K562 (cell line): ENCODE results near the gene PGM2L1. TPM values are rescaled to one million over a fixed set of nuclear protein-coding genes. Genes with fewer than 3 reads are reported as not detected.

Experiments used
- ATAC-seq: fragments of 200-7000 bp; cut with Tn5 transposase; 3 replicates; pipeline ENCODE4 v1.9.1; 2020; ENCODE audit warnings: moderate library complexity
- BruUV-seq: library from RNA; stranded (reverse); fragments of 400-500 nt; replicated peaks from 2 replicates; lab custom pipeline; 2021; lab: Mats Ljungman, UMichigan
- CTCF ChIA-PET: fragments of 300-600 bp; formaldehyde crosslinking; extraction: SDS; loops from one replicate; lab custom pipeline; 2021; ENCODE audit warnings: low intra/inter-chr PET ratio; lab: Yijun Ruan, JAX
- POLR2A ChIA-PET: fragments of 300-600, 350-650 bp; sonication (Branson Sonifier 250); formaldehyde crosslinking; extraction: SDS; loops from one replicate; lab custom pipeline; 2021; ENCODE audit warnings: antibody characterized with exemption, inconsistent platforms; lab: Yijun Ruan, JAX
- DNase-seq, 4 experiments: peaks; one replicate each; pipeline versions ENCODE4 v3.0.0 to v3.0.0-alpha.2; 2011 to 2018; ENCODE audit warnings: low spot score in 3 of 4, mixed read lengths in 3 of 4; ENCODE audit errors: extremely low read depth in 1 of 4
- FAIRE-seq: peaks from 2 replicates; lab custom pipeline; 2011; peaks lifted over from hg19 to GRCh38; lab: Jason Lieb, UNC
- H2AFZ ChIP-seq: 2 replicates; pipeline ENCODE4 v1.6.0; 2011; ENCODE audit warnings: low read depth, low read length, control low read depth, inconsistent platforms
- H3K27ac ChIP-seq: fragments of 200-600 bp; 3 replicates; pipeline ENCODE4 v1.8.0; 2011; ENCODE audit warnings: low read depth, mild to moderate bottlenecking, control low read depth, inconsistent platforms, low read length, moderate library complexity, mixed read lengths; ENCODE audit errors: extremely low read depth
- H3K27me3 ChIP-seq, 2 experiments: fragments of 300-600 bp in 1 of 2; 2 replicates in 1 of 2; 3 replicates in 1 of 2; pipeline versions ENCODE4 v1.6.0 to v1.8.0; 2011; ENCODE audit warnings: inconsistent platforms in 2 of 2, low read length in 2 of 2, mild to moderate bottlenecking in 1 of 2, mixed read lengths in 1 of 2, moderate library complexity in 1 of 2; ENCODE audit not compliant: control insufficient read depth in 2 of 2, insufficient read depth in 2 of 2
- H3K36me3 ChIP-seq: fragments of 300-600 bp; 3 replicates; pipeline ENCODE4 v1.8.0; 2011; ENCODE audit warnings: mild to moderate bottlenecking, low read length, inconsistent platforms; ENCODE audit not compliant: control insufficient read depth, insufficient read depth
- H3K4me1 ChIP-seq, 2 experiments: fragments of 200-600 bp in 1 of 2; replicated peaks in 1 of 2; 2 replicates in 1 of 2; 3 replicates in 1 of 2; pipeline versions ENCODE4 v1.5.1 to v1.8.0; 2011; ENCODE audit warnings: inconsistent platforms in 2 of 2, low read length in 2 of 2, mild to moderate bottlenecking in 1 of 2, mixed read lengths in 1 of 2, moderate library complexity in 1 of 2; ENCODE audit not compliant: control insufficient read depth in 2 of 2, insufficient read depth in 2 of 2
- H3K4me2 ChIP-seq: 2 replicates; pipeline ENCODE4 v1.6.1; 2011; ENCODE audit warnings: low read length, control low read depth, inconsistent platforms, mixed read lengths; ENCODE audit not compliant: insufficient read depth
- H3K4me3 ChIP-seq: fragments of 200-600 bp; sonication (generic), shearing (Covaris generic); 2 replicates; pipeline ENCODE4 v1.5.1; 2016; ENCODE audit warnings: control low read depth, inconsistent platforms
- H3K79me2 ChIP-seq: fragments of 200-600 bp; 3 replicates; pipeline ENCODE4 v1.8.0; 2011; ENCODE audit warnings: low read length, inconsistent platforms; ENCODE audit not compliant: control insufficient read depth, insufficient read depth
- H3K9ac ChIP-seq, 2 experiments: 2 replicates each; pipeline versions ENCODE4 v1.6.0 to v1.6.1; 2011; ENCODE audit warnings: low read depth in 2 of 2, low read length in 2 of 2, control low read depth in 1 of 2, inconsistent platforms in 1 of 2, mild to moderate bottlenecking in 1 of 2, mixed read lengths in 1 of 2; ENCODE audit not compliant: insufficient read depth in 1 of 2
- H3K9me1 ChIP-seq: one replicate; pipeline ENCODE4 v1.6.0; 2011; ENCODE audit warnings: inconsistent platforms, mild to moderate bottlenecking, low read length, moderate library complexity; ENCODE audit not compliant: control insufficient read depth, insufficient read depth
- H3K9me3 ChIP-seq: replicated peaks from 2 replicates; pipeline ENCODE4 v1.5.1; 2011; ENCODE audit warnings: low read depth, low read length, inconsistent platforms; ENCODE audit not compliant: control insufficient read depth, insufficient read depth
- H4K20me1 ChIP-seq: replicated peaks from 2 replicates; pipeline ENCODE4 v1.6.1; 2011; ENCODE audit warnings: low read length, inconsistent platforms, mixed read lengths; ENCODE audit not compliant: control insufficient read depth, insufficient read depth
- HNRNPH1 ChIP-seq: fragments of 200-400 bp; formaldehyde crosslinking; optimal IDR thresholded peaks from 2 replicates; pipeline ENCODE3; 2017; ENCODE audit warnings: low read depth, mild to moderate bottlenecking, low read length, moderate library complexity
- MCM7 ChIP-seq, 2 experiments: fragments of 450-650 bp; IDR thresholded peaks; 2 replicates each; pipeline ENCODE4 v1.6.1; 2016 to 2018
- TCF7 ChIP-seq: sonication (generic); IDR thresholded peaks from 2 replicates; pipeline ENCODE4 v1.6.1; 2016; ENCODE audit warnings: antibody characterized with exemption, borderline replicate concordance
- TEAD2 ChIP-seq: fragments of 450-650 bp; IDR thresholded peaks from 2 replicates; pipeline ENCODE4 v1.6.1; 2016; ENCODE audit warnings: missing genetic modification characterization, control low read depth, missing compliant biosample characterization
- WGBS: fragments of 100-300 bp; shearing (Covaris generic); methylation state at CpG from one replicate; pipeline ENCODE4 v1.1.6; 2016; ENCODE audit warnings: low coverage, mixed read lengths; ENCODE audit not compliant: insufficient coverage; ENCODE audit errors: missing lambda C conversion rate; 5-methylcytosine and 5-hydroxymethylcytosine counted together
- in situ Hi-C: fragments of 300-500 bp; cut with MboI; formaldehyde crosslinking; loops from 4 replicates; pipeline ENCODE4 v1.15.0; 2018; ENCODE audit warnings: inconsistent platforms, mixed read lengths
- intact Hi-C: fragments of 100-400 bp; cut with micrococcal nuclease; formaldehyde crosslinking; loops from 2 replicates; pipeline ENCODE4 v1.14.2; 2022
- polyA plus RNA-seq, 8 experiments: library from polyadenylated mRNA; depleted of rRNA in 4 of 8; stranded (reverse) in 5 of 8; unstranded in 3 of 8; fragments of >200 nt; fragmentation: Nextera tagmentation in 2 of 8; fragmentation: Illumina TruSeq in 1 of 8; extraction: Ambion mirVana in 2 of 8; extraction: Trizol in 1 of 8; gene quantifications; 2 replicates each; pipeline versions ENCODE4 v1.2.1 to v1.2.3, GENCODE V29; 2011 to 2014; ENCODE audit warnings: inconsistent platforms in 1 of 8, missing spikeins in 1 of 8
- total RNA-seq, 7 experiments: library from RNA; depleted of rRNA in 6 of 7; stranded (reverse); fragments of >200 nt in 6 of 7; fragmentation: Illumina TruSeq in 2 of 7; extraction: Trizol in 2 of 7; gene quantifications; 2 replicates each; pipeline versions ENCODE4 v1.2.1 to v1.2.3, GENCODE V29; 2011 to 2021; ENCODE audit warnings: low replicate concordance in 1 of 7
- TF ChIP-seq, protein P1 (sequence below): fragments of 250-450 bp; sonication (Bioruptor Pico); IDR thresholded peaks from 2 replicates; pipeline ENCODE4 v1.5.0; 2022; ENCODE audit warnings: mild to moderate bottlenecking

PGM2L1 gene
- total and polyA plus RNA-seq, 9 of the 15 experiments (the other 6 are each of a cell fraction or from before 2014, with no cell fraction given), result 0.32 to 0.95 (median 0.63) TPM

DNA sequence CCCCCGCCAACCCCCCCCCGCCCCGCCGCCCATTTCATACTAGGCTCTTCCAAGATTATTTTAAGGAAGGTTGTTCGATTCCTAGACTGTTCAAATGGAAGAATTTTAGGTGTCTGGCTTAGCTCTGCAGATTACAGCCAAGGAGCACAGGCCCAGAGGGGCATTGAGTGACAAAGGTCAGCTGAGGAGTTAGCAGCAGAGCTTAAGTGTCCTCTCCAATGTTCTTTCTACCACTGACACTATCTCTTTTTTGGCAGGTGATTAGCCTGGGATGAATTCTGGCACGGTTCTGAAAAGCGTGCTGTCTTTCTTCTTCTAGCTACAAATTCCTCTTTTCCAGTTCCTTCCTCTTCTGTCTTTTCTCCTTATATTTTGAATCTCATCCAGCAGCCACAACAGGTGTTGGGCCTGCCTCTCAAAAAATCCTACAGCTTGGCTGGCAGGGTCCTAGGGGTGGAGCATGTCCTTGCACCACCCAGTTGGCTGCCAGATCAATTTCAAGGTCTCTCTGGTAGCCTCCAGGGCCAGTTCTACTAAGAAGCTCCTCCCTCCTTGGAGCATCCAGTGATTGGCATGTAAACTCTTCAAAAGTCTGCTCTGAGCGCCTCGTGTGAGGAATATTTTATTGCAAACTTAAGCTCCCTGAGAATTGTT is 46.1 kb upstream of the PGM2L1 start:
- Histone ChIP-seq H3K36me3 (no peaks in the 10 kb centered on the region), H3K27me3 (no peaks in the 10 kb centered on the region; a peak in 2 of 5 replicates), H3K27ac (no peak overlapping the region), H3K4me2 (no peak overlapping the region), H3K4me1 (peaks cover 0 to 6% of the 10 kb centered on the region in 2 experiments; a peak in 2 of 5 replicates), H4K20me1 (no peaks in the 10 kb centered on the region), H3K4me3 (no peak overlapping the region), H2AFZ (no peak overlapping the region), H3K9me1 (no peaks in the 10 kb centered on the region), H3K9ac (no peak overlapping the region), H3K79me2 (no peaks in the 10 kb centered on the region), H3K9me3 (no peaks in the 10 kb centered on the region)
- TF ChIP-seq TCF7, result no peak
- no peak for TF ChIP-seq MCM7 (IDR thresholded peaks at IDR 0.05)
- no peak for TF ChIP-seq TEAD2
- TF ChIP-seq, protein P1, sequence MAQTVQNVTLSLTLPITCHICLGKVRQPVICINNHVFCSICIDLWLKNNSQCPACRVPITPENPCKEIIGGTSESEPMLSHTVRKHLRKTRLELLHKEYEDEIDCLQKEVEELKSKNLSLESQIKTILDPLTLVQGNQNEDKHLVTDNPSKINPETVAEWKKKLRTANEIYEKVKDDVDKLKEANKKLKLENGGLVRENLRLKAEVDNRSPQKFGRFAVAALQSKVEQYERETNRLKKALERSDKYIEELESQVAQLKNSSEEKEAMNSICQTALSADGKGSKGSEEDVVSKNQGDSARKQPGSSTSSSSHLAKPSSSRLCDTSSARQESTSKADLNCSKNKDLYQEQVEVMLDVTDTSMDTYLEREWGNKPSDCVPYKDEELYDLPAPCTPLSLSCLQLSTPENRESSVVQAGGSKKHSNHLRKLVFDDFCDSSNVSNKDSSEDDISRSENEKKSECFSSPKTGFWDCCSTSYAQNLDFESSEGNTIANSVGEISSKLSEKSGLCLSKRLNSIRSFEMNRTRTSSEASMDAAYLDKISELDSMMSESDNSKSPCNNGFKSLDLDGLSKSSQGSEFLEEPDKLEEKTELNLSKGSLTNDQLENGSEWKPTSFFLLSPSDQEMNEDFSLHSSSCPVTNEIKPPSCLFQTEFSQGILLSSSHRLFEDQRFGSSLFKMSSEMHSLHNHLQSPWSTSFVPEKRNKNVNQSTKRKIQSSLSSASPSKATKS (CRISPR knock-in tag), result no peak
- TF ChIP-seq HNRNPH1, result no peak
- ChIA-PET POLR2A (interaction anchor here (0.5 to 1.6 kb wide), 2 partner anchors 10 to 15 kb away, joined by 3 to 5 read pairs; no protein-coding TSS in a partner anchor), CTCF (no interaction called here)
- FAIRE-seq (no peak), DNase-seq (no peak), ATAC-seq (no peak)
- in situ Hi-C loops (loop anchor here (5.0 to 10.0 kb wide), 2 partner anchors 119 to 192 kb away; no protein-coding TSS in a partner anchor), intact Hi-C loops (no loop called here)
- 31% methylated on average over 5 of the region's 9 CpGs for WGBS
- BruUV-seq, result no TSS peak
